Suppressor macrophage treated with lipopolysaccharide for 4 hours (primary cell): ENCODE results near the gene CARMIL1.

Source experiments
- DNase-seq: peaks from one replicate; pipeline ENCODE4 v3.0.0-alpha.2; 2020

Gene CARMIL1

DNA sequence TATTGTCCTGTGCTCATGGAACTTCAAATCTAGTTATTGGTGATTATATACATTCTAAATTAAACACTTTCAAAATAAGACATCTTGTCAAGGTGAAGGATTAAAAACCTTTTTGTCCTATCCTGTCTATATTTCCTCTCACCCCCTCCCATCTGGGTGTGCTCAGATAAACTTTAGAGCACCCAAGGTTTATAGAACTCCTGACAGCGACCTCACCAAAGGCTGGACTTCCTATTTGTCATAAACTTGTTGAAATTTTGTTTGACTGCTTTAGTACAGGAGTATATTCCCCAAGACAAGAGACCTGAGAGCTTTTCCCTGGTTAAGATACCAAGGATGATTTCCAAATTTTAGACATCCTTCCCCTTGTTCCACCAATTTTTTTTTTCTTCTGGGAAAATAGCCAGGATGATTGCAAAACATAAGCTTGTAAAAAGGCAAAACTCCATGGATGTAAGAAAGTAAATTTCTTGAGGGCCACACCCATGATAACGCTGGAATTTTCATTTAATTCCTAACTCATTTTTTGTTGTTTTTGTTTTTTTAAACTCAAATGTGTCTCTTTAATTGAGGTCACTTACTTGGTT, 33.0 kb downstream of the CARMIL1 start:
- no peak for DNase-seq

DNA sequence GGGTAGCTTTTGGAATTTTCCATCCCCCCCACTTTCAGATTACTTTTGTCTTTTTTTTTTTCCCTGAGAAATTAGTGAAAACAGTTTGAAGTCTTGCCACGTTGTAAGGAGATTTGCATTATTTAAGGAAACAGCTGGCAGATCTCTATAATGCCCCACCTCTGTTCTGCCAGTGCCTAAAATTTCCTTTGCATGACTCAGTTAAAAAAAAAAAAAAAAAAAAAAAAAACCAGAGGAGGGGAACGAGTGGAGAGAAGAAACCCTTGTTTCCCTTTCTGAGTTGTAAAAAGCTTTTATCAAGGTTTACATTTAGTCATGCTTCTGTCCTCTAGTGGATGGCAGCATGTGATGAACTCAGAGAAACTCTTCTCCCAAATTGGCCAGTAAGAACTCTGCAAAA, 33.5 kb downstream of the CARMIL1 start:
- DNase-seq: peak; percentile 20

DNA sequence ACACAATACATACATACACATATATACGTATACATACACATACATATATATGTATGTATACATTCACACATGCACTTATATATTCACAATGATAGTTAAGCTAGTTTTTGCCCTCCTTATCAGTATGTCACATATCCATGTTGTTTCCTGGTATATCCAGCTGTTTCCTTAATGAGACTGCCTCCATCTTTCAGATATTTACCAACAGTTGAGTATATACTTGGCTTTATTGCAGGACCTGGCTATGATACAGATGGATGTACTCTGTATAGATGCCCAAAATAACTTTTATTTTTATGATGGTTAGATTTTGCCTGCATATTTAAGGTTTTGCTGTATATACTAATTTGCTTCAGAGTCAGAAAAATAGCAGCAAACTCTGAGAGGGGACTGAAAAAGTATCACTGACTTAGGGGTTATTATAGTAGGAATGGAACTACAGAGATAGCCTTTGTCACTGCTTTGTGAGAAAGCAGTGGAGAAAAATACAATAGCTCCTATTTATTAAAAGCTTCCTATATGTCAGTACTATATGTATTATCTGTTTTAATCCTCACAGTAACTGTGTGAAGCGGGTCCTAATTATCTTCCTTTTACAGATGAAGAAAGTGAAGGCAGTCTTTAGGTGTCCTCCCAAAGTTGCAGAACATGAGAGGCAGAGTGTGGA, 35.5 kb downstream of the CARMIL1 start:
- no peak for DNase-seq

DNA sequence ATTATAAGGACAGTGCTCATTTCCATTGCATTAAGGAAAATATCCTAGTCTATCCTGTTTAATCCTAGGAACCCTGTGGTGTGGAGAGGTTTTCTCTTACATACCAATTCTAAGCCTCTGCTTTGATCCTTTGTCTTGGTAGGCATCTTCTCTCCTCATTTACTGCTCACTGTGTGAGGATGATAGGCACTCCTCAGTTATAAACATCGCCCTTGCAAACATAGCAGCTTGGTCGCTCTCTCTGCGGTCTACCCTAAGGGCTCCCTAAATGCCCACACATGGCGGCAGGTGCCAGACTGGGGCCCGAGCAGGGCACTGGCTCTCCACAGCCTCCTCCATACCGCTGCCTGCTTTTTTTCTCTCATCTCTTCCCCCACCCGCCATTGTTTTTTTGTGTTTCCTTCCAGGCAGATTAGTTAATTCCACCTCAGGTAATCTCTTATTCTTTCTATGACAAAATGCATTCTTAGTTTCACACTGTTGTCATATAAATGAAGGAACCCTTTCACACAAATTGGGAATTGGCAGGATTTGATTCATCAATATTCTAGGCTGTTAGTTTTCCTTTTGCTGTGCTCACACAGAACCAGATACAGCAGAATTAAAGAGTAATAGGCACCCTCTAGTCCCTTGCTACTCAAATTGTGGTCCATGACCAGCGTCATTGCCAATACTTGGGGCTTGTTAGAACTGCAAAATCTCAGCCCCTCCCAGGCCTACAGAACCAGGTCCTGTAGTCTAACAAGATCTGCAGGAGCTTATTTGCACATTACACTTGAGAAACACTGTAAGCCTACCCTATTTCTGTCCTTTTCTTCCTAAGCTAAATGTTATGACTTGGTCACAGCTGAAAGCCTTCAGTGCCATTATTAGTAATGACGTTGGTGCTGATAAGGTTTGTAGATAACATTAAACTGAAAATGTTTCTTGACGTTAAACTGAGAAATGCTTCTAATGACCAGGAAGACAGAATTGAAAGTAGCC, 36.3 kb downstream of the CARMIL1 start:
- no peak for DNase-seq

DNA sequence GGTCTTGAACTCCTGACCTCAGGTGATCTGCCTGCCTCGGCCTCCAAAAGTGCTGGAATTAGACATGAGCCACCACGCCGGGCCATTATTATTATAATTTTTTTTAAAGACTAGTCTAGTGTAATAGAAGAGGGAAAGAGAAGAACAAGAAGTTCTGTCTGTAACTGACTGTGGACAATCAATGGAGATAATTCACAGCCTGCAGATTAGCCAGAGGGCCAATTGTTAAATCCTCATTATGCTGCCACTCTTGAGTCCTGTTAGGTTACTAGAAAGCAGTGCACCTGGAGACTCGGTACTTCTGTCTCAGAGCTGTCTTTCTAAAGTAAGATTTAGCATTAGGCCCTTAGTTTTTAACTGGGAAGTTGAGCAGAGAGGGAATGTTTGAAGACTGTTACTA, 37.5 kb downstream of the CARMIL1 start:
- DNase-seq: no peak

DNA sequence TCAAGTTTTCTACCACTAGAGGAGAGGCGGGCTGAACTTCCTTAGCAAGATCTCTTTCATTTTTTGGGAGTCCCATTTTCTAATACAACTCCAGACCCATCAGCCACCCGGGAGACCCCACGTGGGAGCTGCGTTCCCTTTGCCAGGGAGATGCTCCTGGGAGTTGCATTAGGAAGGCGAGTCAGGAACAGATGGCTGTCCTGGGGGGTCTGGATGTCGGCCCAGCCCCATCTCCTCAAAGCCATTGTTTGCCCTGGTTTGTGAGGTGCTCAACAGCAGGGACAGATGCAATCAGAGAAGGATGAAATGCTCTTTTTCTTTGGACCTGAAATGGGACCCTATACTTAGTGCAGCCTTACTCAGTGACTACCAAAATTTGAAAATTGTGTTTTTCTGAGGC, 39.4 kb downstream of the CARMIL1 start:
- no peak for DNase-seq

DNA sequence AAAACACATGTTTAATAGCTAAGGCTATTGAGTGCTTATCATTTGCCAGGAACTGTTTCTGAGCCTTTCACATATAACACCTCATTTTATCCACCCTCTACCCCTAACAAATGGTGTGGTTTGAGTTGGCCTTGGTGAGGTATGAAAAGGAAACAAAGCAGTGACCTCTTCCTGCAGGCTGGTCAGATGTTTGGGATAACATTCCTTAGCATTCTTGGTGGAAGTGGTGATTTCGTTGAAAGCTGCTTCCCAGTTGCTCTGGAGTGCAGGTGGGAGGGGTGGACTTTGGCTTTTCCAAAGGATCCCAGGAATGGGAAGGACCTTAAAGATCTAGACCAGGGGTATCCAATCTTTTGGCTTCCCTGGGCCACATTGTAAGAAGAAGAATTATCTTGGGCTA, 41.3 kb downstream of the CARMIL1 start:
- DNase-seq: no peak

DNA sequence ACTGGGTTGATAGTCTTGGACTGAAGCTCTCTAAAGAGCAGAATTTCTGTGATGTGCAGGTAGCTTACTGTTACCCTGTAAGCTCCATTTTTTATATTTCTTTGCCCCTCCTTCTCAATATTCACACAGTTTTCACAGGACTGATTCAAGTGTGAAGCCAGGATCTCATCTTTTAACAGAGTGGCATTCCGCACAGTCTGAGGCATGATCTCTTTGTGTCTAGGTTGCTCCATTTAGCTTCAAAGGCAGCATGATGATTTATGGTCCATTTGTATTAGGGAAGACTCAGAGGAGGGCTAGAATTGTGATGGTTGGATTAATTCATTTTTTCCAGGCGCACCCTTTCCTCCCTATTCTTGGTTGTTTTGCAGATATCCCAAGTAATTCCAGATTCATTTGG, 43.5 kb downstream of the CARMIL1 start:
- no peak for DNase-seq

DNA sequence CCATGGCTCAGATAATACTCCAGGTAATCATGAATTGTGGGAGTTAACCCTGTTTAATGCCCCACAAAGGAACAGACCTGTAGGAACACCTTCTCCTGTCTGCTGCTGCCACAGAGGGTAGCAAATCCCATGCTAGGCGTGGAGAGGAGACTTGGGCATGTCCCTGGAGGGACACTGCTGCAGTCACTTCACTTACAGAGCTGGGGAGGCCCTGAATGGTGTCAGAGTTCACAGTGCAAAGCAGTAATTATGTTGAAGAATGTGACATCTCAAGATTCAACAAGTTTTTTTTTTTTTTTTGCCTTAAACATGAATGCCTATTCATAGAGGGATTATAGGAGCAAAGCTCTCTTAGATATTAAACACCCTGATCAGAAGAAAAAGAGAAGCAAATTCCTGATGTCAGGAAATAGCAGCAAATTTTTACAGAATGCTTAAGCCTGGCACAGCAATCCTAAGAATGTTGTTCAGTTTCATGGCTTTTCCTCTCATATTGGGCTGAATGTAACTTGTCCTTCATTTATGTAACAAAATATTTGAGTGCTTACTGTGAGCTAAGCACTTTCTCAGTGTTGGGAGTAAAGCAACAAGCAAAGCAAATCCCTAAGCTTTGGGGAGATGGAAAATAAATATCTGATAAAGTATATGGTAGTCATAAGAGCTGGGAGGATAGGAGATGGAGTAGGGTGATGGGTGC, 45.0 kb downstream of the CARMIL1 start:
- no peak for DNase-seq

DNA sequence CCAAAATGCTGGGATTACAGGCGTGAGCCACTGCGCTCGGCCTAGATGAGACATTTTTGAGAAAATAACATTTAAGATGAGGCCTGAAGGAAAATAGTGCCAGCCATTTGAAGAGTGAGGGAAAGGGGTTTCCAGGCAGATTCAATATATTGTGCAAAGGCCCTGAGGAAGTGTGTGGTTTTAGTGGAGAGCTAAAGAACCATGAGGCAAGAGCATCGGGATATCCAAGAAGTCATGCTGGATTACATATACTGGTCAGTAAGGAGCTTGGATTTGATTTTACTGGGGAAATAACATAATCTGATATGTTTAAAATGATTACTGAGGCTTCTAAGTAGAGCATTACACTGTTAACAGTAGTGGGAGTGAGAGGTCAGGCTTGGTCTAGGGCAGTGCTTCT, 47.0 kb downstream of the CARMIL1 start:
- peak; percentile 16 for DNase-seq

DNA sequence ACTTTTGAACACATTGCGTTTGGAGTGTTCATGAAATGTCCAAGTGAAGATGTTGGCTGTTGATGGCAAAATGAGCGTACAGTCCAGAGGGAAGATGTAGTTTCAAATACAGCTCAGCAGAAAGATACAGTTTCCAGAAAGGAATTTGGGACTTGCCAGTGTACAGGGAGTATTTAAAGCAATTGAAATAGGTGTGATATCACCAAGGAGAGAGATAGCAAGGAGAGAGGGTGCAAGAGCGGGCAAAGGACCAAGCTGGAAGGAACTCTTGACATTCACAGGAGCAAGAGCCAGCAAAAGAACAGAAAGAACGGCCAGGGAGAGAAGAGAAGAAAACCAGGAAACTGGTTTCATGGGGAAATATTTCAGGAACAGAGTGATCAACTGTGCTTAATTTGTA, 47.8 kb downstream of the CARMIL1 start:
- DNase-seq: no peak

DNA sequence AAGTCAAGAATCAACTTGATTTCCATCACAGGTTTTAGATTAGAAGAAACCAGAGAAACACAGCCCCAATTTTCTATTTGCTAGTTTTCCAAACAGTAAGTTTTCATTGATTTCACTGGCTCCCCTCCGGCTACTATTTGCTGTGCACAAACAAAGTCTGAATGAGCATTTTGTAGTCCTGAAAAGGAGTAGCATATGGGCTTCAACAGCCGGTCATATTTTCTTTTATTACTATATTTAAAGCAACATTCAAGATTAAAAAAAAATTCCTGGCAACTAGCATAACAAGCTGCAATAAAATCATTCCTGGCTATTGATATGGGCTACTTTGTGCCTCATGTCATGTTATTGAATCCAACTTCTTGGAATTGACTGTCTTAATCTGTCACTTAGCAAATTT, 48.3 kb downstream of the CARMIL1 start:
- DNase-seq: no peak

DNA sequence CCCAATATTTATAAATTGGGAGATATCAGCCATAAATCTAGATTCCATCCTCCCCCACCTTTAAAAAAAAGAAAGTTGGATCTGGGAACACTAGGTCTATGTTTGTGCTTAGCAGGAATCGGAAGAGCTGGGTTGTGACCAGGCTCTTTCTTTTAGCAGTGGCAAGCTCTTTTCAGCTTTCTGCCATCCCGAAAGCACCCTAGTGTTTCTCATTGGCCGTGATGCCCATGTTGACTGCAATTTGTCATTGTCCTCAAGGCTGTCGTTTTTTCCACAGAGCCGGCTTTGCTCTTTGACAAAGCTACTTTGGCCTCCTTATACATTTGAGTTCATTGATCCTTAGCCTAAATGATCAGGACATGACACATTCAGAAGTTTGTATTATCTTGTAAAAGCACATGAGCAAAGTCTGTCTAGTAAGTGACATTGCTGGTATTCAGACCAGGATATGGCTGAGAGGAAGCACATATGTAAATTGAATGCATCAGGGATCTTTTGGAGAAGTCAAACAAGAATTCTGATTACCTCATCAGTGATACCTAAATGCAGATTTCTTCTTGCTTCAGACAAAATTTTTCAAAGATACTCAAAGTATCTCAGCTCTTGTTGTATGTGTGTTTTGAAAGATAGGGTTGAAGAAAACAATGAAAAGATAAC, 50.1 kb downstream of the CARMIL1 start:
- no peak for DNase-seq

DNA sequence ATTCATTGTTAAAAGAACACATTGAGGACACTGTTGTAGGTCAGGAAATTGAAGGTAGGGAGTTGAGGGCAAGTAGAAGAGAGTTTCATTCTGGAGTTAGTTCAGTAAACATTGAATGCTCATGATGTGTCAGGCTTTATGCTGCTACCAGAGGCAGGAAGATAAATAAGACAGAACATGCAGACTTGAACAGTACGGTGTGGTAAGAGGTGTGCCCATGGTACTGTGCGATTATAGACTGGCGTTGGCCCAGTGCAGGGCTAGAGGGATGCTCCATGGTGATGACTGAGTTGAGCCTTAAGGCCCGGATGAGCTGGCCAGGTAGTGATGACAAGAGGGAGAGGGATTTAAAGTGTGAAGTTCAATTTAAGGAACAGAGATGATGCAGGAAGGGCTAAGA, 50.8 kb downstream of the CARMIL1 start:
- DNase-seq: no peak

DNA sequence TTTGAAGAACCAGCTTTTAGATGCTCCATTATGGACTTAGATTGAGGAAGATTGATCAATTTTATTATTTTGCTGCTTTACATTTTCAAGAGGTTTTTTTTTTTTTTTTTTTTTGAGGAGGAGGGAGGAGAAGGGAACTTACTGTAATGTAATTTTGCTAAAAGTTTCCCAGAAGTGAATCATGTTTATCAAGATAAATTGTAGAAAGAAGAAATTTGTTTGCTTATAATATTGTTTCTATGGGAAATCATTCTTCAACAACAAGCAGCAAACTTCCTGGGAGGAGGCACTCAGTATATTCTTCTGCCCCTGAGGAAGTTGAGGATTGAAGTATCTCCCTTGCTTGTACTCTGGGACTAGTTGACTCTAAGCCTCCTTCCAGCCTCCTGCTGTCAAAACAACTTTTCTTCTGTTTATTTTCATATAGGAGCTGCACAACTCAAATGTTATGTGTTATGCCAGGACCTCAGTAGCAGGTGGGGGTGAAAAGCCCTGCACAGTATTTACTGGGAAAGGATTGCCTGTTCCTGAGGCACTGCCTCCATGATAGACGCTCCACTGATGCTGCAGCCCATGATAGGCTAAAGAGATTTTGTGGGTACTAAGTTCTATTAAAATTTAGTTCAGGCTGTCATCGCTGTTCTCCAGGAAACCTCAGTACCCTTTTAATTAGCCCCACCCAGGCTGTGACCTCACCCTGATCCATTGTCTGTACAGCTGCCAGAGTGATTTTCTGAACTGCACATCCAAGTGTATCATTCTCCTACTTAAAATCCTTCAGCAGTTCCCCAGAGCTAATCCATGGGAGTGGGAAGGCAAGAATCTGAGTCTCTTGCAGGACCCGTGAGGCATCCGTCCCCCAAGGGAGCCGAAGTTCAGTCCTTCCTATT, 51.9 kb downstream of the CARMIL1 start:
- DNase-seq: no peak

DNA sequence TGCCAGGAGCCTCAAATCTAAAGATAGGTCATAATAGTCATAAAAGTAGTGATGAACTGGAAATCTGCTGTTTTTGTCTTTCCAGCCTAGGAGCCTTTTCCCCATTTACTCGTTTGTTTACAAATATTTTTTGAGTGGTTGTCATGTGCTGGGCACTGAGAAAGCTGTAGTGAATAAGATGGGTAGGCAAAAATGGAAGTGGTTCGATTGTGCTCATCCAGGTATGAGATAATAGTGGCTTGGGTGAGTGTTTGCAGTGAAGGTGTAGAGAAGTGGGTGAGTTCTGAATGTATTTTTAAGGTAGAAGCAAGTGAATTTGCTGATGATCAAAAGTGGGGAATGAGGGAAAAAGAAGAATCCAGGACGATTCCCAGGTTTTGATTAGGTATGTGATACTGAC, 53.0 kb downstream of the CARMIL1 start:
- DNase-seq: no peak

DNA sequence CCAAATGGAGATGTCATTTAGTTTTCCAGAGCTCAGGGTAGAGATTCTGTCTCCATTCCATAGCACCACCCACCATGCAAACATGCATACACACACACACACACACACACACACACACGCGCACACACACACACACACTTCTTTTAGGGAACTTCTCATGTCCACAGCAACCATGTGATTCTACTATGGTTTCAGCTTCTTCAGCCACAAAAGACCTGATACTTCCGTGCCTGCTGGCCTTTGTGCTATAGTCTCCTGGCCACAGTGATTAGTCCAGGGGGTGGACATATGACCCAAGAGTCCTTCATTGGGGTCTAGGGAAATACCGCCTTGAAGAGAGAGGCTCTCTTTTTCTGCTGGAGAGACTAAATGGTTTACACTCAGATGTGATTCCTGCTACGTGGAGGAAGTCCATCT, 53.5 kb downstream of the CARMIL1 start:
- peak; percentile 44 for DNase-seq

DNA sequence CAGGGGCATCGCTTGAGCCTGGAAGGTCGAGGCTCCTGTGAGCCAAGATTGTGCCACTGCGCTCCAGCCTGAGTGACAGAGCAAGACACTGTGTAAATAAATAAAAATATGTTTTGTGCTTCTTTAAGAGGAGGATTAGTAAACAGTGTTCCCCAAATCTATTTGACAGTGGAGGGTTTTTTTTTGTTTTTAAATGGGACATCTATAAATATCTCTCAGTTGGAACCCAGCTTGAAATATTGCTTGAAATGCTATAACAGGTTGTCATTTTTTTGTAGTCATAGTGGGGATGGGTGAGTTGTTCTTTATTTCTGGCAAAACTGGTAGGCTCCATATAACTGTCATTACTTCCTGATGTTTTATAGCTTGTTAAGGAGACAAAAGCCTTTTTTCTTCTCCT, 54.3 kb downstream of the CARMIL1 start:
- no peak for DNase-seq

DNA sequence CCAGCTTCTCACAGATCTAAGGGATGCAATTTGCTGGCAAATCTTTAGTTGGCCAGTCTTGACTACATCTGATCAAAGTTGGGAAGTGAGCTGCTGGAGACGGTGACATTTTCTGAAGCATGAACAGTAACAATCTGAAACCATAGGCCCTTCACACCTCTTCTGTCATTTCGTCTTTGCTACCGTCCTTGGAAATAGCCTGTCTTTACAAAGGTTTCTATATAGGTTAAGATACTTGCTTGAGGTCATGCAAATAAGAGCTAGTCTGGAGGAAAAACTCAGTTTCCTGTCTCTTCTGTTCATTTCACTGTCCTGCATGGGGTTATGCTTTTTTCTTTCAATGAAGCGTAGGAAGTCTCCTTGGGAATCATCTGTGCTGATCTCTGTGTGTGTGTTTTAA, 55.6 kb downstream of the CARMIL1 start:
- no peak for DNase-seq

DNA sequence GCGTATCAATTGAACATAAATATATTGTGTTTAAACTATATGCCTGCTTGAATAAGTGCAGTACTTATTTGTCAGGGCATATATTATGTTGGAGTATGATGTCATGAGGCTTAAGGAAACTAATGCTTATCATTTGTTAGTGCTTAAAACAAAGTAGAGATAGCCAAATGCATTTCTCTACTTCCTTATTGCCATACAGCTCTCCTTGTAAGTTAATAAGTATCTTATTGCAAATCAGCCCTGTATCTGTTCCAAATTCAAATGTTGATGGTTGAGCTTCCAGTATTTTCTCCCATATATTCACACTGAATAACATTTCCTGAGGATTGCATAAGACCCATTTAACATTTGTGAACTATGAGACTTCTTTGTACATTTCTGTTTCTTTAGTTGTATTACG, 57.8 kb downstream of the CARMIL1 start:
- DNase-seq: no peak

DNA sequence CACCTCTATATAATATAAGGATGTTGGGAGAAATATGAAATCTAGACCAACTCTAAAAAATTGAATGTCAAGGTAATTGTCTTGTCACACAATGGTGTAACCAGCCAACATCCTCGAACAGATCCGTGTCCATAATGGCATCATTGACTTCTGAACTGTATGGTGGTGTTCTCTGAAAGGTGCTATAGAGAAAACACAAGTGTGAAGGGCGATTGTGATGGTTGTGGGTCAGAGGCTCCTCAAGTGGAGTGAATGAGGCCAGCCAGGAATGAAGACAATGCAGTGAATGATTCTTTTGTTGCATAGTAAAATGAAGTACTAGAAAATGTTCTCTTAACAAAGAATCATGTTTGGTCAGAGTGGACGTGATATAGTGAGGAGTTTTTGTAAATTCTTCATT, 58.3 kb downstream of the CARMIL1 start:
- no peak for DNase-seq
